ENCODE data around the gene EEPD1. TPM values are rescaled to one million over a fixed set of nuclear protein-coding genes. Genes with fewer than 3 reads are reported as not detected.
"Not testable (repeated sequence)": the region's sequence is repeated elsewhere in the genome, so short reads cannot be mapped to it uniquely, and the experiment has no call there.

The EEPD1 gene
- total RNA-seq, 6 experiments from 2014 or later: 0.95 to 2.7 (median 1.5) TPM

- no peak overlapping the region for H3K4me3 Mint-ChIP-seq
- H3K36me3 Mint-ChIP-seq (ENCODE audit: low read depth): no peaks in the 10 kb centered on the region
- no peaks in the 10 kb centered on the region for H3K9me3 Mint-ChIP-seq
- peaks cover 2% of the 10 kb centered on the region; the same call in 1 of the 2 replicates for H3K27me3 Mint-ChIP-seq (ENCODE audit: insufficient read depth)
- no peak for DNase-seq
- no peaks in the 10 kb centered on the region for H3K4me1 Mint-ChIP-seq (ENCODE audit: low read depth)
- no peak for TF ChIP-seq CTCF (IDR thresholded peaks at IDR 0.05)
- no peak overlapping the region for H3K27ac Mint-ChIP-seq
These were observed 92.7 kb downstream of the EEPD1 start for GRCh38 chr7:36245684-36246299.

- H3K4me3 Mint-ChIP-seq: no peak overlapping the region
- H3K27ac Mint-ChIP-seq: no peak overlapping the region
- TF ChIP-seq CTCF (IDR thresholded peaks at IDR 0.05): no peak
- no peak for DNase-seq
- H3K36me3 Mint-ChIP-seq (ENCODE audit: low read depth): peaks cover 1% of the 10 kb centered on the region; the same call in 1 of the 2 replicates
- peaks cover 2% of the 10 kb centered on the region; the same call in 1 of the 2 replicates for H3K27me3 Mint-ChIP-seq (ENCODE audit: insufficient read depth)
- no peaks in the 10 kb centered on the region; the same call in 1 of the 2 replicates for H3K9me3 Mint-ChIP-seq
- no peaks in the 10 kb centered on the region for H3K4me1 Mint-ChIP-seq (ENCODE audit: low read depth)
These were observed 96.0 kb downstream of the EEPD1 start for GRCh38 chr7:36249091-36249490.

- H3K4me1 Mint-ChIP-seq (ENCODE audit: low read depth): peaks cover 9% of the 10 kb centered on the region
- H3K9me3 Mint-ChIP-seq: peaks cover 6% of the 10 kb centered on the region; the same call in 1 of the 2 replicates
- no peak overlapping the region for H3K27ac Mint-ChIP-seq
- peaks cover 2% of the 10 kb centered on the region; the same call in 1 of the 2 replicates for H3K27me3 Mint-ChIP-seq (ENCODE audit: insufficient read depth)
- peaks cover 18% of the 10 kb centered on the region for H3K36me3 Mint-ChIP-seq (ENCODE audit: low read depth)
- no peak overlapping the region for H3K4me3 Mint-ChIP-seq
- no peak for DNase-seq
- no peak for TF ChIP-seq CTCF (IDR thresholded peaks at IDR 0.05)
These were observed 100.6 kb downstream of the EEPD1 start for GRCh38 chr7:36253699-36254098.

- DNase-seq: peak; percentile 48
- H3K4me3 Mint-ChIP-seq; H3K27me3 Mint-ChIP-seq (ENCODE audit: insufficient read depth); H3K9me3 Mint-ChIP-seq: not testable (repeated sequence)
- Mint-ChIP-seq H3K4me1 (ENCODE audit: low read depth) (peaks cover 37% of the 10 kb centered on the region), H3K36me3 (ENCODE audit: low read depth) (peaks cover 18% of the 10 kb centered on the region), H3K27ac (peak overlapping the region; percentile 38; the same call in 1 of the 2 replicates)
These were observed 105.6 kb downstream of the EEPD1 start for GRCh38 chr7:36258510-36259259.

GRCh38 chr7:36260481-36260880 lies 107.4 kb downstream of the EEPD1 start:
- Mint-ChIP-seq H3K4me3 (no peak overlapping the region), H3K27me3 (ENCODE audit: insufficient read depth) (peaks cover 2% of the 10 kb centered on the region), H3K36me3 (ENCODE audit: low read depth) (peaks cover 7% of the 10 kb centered on the region), H3K4me1 (ENCODE audit: low read depth) (peaks cover 53% of the 10 kb centered on the region), H3K27ac (no peak overlapping the region), H3K9me3 (peaks cover 6% of the 10 kb centered on the region; the same call in 1 of the 2 replicates)
- no peak for DNase-seq
- TF ChIP-seq CTCF (IDR thresholded peaks at IDR 0.05): no peak

Measured in HFFc6 (cell line).